Measurements from ENCODE around the gene SHANK3.

SHANK3 gene

GRCh38 chr22:50678651-50679521 lies 6.3 kb downstream of the SHANK3 start:
- no peak for DNase-seq

GRCh38 chr22:50683086-50683993 lies 10.7 kb downstream of the SHANK3 start:
- no peak for DNase-seq

GRCh38 chr22:50683994-50684371 lies 11.4 kb downstream of the SHANK3 start:
- DNase-seq, result no peak

GRCh38 chr22:50684501-50684900 lies 11.9 kb downstream of the SHANK3 start:
- DNase-seq, result no peak

- no peak for DNase-seq
These were observed 12.4 kb downstream of the SHANK3 start for GRCh38 chr22:50684986-50685385.

- no peak for DNase-seq
These were observed 14.2 kb downstream of the SHANK3 start for GRCh38 chr22:50686794-50687193.

GRCh38 chr22:50687829-50688228 lies 15.2 kb downstream of the SHANK3 start:
- peak in 1 of 2 experiments; percentile 0 for DNase-seq

GRCh38 chr22:50688448-50688847 lies 15.8 kb downstream of the SHANK3 start:
- DNase-seq, result peak in 1 of 2 experiments; percentile 0

- no peak for DNase-seq
These were observed 18.9 kb downstream of the SHANK3 start for GRCh38 chr22:50691521-50691920.

- no peak for DNase-seq
These were observed 20.8 kb downstream of the SHANK3 start for GRCh38 chr22:50693462-50693861.

- DNase-seq, result no peak
These were observed 21.5 kb downstream of the SHANK3 start for GRCh38 chr22:50694099-50694605.

- no peak for DNase-seq
These were observed 22.3 kb downstream of the SHANK3 start for GRCh38 chr22:50694766-50695420.

- DNase-seq, result no peak
These were observed 23.0 kb downstream of the SHANK3 start for GRCh38 chr22:50695421-50696250.

- DNase-seq, result no peak
These were observed 23.7 kb downstream of the SHANK3 start for GRCh38 chr22:50696251-50696798.

GRCh38 chr22:50696799-50697561 lies 24.4 kb downstream of the SHANK3 start:
- no peak for DNase-seq

- DNase-seq, result no peak
These were observed 25.3 kb downstream of the SHANK3 start for GRCh38 chr22:50697667-50698506.

GRCh38 chr22:50698546-50698945 lies 25.9 kb downstream of the SHANK3 start:
- no peak for DNase-seq

- DNase-seq, result no peak
These were observed 26.6 kb downstream of the SHANK3 start for GRCh38 chr22:50699001-50699755.

GRCh38 chr22:50699756-50700386 lies 27.2 kb downstream of the SHANK3 start:
- no peak for DNase-seq
